Colonic mucosa (tissue), 4 donors: ENCODE data around the gene MDH1. TPM values are rescaled to one million over a fixed set of nuclear protein-coding genes. Genes with fewer than 3 reads are reported as not detected.

Experiments used
- DNase-seq: peaks from one replicate; pipeline ENCODE4 v3.0.0-alpha.2; 2020
- H3K27ac ChIP-seq: fragments of 200-600 bp; one replicate; pipeline ENCODE4 v1.8.0; 2021
- H3K27me3 ChIP-seq: fragments of 200-600 bp; one replicate; pipeline ENCODE4 v1.8.0; 2021
- H3K36me3 ChIP-seq: fragments of 200-600 bp; one replicate; pipeline ENCODE4 v1.8.0; 2021
- H3K4me1 ChIP-seq: fragments of 200-600 bp; one replicate; pipeline ENCODE4 v1.8.0; 2021; ENCODE audit warnings: mild to moderate bottlenecking
- H3K4me3 ChIP-seq: fragments of 200-600 bp; one replicate; pipeline ENCODE4 v1.8.0; 2021
- H3K9ac ChIP-seq, 2 donors: one replicate each; pipeline ENCODE4 v1.7.0; 2013; ENCODE audit warnings: control low read depth in 2 of 2, low read depth in 2 of 2, low read length in 2 of 2
- H3K9me3 ChIP-seq: fragments of 200-600 bp; one replicate; pipeline ENCODE4 v1.8.0; 2021
- CTCF ChIP-seq: fragments of 200-600 bp; IDR thresholded peaks from one replicate; pipeline ENCODE4 v1.8.0; 2022; ENCODE audit warnings: antibody characterized with exemption, mild to moderate bottlenecking
- intact Hi-C: fragments of 100-400 bp; cut with DNase I; formaldehyde crosslinking; loops from one replicate; pipeline ENCODE4 v1.14.1; 2022
- total RNA-seq, 2 donors: library from RNA; stranded (reverse); fragmentation: NEBNext Ultra II Directional in 1 of 2; extraction: Animal tissue kit (Norgen Biotek cat#: 25700) in 1 of 2; gene quantifications; one replicate each; pipeline ENCODE4 v1.2.1, GENCODE V29; 2021
- donor health status: healthy.
- donor health status: DM: no; HTN: no; CAD: no.
- donor health status: DM: no; HTN: no; CAD: no.

The MDH1 gene
- total RNA-seq, 2 donors from 2014 or later = 187 to 229 TPM

GRCh38 chr2:63654959-63655358 is 66.2 kb downstream of the MDH1 start:
- H3K9ac ChIP-seq = no peak overlapping the region
- H3K9me3 ChIP-seq = no peaks in the 10 kb centered on the region
- no peak for DNase-seq
- TF ChIP-seq CTCF = no peak
- no peaks in the 10 kb centered on the region for H3K4me1 ChIP-seq
- intact Hi-C loops = no loop called here
- H3K4me3 ChIP-seq = no peak overlapping the region
- H3K27ac ChIP-seq = no peak overlapping the region
- H3K27me3 ChIP-seq = no peaks in the 10 kb centered on the region
- no peaks in the 10 kb centered on the region for H3K36me3 ChIP-seq

Other genes starting within 250 kb of the MDH1 start
- 1 to 10 TPM; 3.4 to 4.5 TPM for gene WDPCP, start 486 bp upstream of the MDH1 start, total RNA-seq